Islet of Langerhans (tissue), 1 donor: ENCODE results near the gene AGPAT4.

Experiments used
- FAIRE-seq: peaks from one replicate; lab custom pipeline; 2011; peaks lifted over from hg19 to GRCh38; lab: Jason Lieb, UNC

Gene AGPAT4

DNA sequence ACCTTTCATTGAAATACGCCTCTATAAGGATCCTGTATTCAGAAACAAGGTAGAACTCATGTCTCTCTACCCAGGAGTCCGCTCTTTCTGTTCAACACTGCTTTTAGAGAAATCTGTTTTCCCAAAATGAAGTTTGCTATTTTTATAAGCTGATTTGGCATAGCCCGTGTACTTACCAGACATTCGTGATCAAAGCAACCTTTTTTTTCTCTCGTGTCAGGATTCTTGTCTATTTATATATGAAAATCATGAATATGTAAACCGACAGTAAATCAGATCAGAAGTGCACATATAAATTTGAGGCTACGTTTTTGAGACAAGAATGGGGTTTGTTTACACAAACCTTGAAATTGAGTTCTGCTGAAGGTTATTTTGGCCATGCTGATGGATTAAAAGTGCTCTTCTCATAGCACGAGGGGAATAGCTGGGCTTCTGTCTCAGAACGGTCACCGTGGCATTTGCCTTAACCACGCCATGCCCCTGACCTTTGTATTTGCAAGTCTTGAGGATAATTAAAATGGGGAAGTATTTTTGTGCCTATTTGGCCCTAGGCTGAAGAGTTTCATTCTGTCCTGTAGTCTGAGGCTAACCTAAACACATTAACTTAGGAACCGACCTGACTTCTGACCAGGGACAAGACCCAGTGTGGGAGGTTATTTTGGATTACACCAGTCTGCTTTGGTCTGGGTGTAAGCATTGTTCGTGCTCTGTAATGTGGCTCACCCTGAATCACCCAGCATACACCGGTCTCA, 163.7 kb downstream of the AGPAT4 start:
- no peak for FAIRE-seq

GRCh38 chr6:161109366-161109765, 164.5 kb downstream of the AGPAT4 start:
- FAIRE-seq, result no peak

- FAIRE-seq, result no peak
Measured at GRCh38 chr6:161108916-161109315, 164.9 kb downstream of the AGPAT4 start.

- FAIRE-seq, result no peak
Measured at GRCh38 chr6:161107779-161108730, 165.8 kb downstream of the AGPAT4 start.

GRCh38 chr6:161105408-161105807, 168.5 kb downstream of the AGPAT4 start:
- FAIRE-seq, result no peak

- no peak for FAIRE-seq
Measured at GRCh38 chr6:161104966-161105365, 168.9 kb downstream of the AGPAT4 start.

- no peak for FAIRE-seq
Measured at GRCh38 chr6:161103475-161103874, 170.4 kb downstream of the AGPAT4 start.

GRCh38 chr6:161101517-161101916, 172.3 kb downstream of the AGPAT4 start:
- FAIRE-seq, result no peak

- no peak for FAIRE-seq
Measured at GRCh38 chr6:161100072-161100471, 173.8 kb downstream of the AGPAT4 start.

- no peak for FAIRE-seq
Measured at GRCh38 chr6:161095916-161096315, 177.9 kb downstream of the AGPAT4 start.

DNA sequence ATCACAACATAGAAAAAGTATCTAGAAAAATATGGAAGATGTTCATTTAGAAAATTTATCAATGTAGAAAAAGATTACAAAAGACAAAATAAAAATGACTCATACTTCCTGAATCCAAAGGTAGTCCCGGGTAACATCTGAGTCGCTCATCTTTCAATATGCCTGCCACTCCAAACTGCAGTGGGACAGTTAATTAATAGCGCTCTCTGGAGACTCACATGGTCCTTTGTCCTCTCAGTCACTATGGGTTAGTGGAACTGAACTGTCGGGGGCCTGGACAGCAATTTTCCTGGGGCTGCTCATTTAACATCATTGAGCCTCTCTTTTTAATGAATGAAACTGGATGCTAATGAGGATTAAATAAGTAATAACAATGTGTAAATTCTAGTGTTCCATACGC, 178.9 kb downstream of the AGPAT4 start:
- FAIRE-seq, result no peak

DNA sequence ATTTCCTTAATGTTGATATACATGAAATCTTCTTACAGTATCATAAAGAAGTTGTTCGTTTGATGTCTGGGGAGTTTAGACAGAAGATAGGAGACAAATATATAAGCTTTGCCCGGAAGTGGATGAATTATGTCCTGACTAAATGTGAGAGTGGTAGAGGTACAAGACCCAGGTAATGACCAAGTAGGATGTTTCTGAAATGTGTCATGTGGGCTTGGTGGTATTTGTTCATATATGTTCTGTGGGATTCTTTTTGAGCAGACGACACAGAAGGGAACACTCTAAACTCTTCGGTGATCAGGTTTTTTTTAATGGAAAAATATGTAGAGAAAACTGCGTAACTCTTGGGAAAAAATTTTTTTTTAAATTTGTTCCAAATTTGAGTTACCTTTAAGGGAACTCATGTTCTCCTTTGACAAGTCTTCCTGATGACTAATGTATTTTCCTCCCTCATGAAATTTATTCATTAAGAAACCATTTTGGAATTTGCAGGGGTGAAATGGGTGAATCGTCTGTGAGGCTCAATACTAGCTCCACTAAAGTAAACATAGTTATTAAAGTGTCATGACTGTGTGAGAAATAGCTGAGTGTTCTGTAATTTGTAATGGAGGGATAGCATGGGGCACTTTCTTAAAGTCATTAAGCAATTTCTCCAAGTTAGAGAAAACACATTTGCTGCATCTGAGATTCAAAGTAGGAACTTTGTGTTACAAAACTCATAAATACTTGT, 181.7 kb downstream of the AGPAT4 start:
- no peak for FAIRE-seq

DNA sequence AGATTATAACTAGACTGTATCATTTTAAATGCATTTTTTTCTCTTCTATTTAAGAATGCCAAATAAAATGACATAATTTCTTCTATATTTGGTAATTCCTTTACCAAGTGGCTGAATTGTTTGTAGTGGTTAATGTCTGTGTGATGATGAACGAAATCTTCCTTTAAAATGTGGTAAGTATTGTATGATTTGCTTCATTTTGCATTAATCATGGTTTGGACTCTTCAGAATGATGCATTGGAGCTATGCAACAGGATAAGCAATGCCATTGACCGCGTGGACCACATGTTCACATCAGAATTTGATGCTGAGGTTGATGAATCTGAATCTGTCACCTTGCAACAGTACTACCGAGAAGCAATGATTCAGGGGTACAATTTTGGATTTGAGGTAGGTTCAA, 182.7 kb downstream of the AGPAT4 start:
- no peak for FAIRE-seq

DNA sequence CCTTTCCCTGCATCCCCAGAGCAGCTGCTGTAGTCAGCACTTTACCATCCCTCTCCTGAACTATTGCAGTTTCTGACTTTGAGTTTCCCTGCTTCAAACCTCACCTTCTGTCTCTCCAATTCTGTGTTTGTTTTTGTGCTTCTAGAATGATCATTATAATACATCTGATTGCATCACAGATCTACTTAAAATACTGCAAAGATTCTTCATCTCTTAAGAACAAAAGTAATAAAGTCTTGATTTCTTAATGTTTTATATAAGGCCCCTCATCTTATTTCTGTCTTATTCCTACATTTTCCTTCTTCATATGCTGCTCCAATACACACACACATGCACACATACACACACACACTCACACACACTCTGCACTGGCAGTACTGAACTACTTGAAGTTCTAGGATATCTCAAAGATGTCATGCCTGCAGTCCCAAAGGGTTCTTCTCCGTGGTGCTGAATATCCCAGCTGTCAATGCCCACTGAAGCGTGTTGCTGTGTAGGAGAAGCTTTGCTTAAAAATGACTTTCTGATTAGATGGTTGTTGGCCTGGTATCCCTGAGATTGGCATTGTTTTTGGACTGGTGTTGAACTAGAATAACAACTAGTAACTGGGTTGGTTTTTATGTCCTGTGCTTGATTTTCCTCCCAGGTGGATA, 185.1 kb downstream of the AGPAT4 start:
- no peak for FAIRE-seq

- no peak for FAIRE-seq
Measured at GRCh38 chr6:161085246-161085645, 188.6 kb downstream of the AGPAT4 start.

- FAIRE-seq, result no peak
Measured at GRCh38 chr6:161082215-161082614, 191.6 kb downstream of the AGPAT4 start.

DNA sequence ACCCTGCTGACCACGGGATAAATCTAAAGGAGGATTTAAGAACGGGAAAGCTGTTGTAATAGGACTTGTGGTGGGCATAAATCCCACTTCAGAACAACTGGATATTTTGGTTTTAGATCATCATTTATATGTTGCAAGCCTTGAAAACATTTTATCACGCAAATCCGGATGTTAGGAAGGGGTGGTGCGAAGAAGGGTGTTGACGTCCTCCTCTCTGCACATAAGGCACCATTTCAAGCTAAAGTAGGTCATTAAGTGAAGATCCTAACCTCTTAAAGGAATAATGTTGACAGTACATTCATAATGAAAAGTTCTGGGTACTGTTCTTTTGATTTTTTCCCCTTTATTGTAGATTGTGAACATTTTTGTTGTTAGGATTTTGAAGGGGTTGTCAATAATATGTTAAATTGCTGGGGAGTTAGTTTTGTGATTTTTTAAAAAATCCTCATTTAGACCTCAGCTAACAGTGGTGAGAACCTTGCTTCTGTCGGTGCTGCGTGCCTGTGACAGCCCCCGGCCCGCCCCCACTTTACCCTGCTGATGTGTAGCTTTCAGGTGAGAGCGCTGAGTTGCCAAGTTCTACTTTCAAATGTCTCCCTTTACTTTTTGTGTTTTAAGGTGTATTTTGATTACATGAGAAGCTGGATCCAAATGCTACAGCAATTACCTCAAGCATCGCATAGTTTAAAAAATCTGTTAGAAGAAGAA, 193.4 kb downstream of the AGPAT4 start:
- FAIRE-seq, result no peak
